CD8-positive, alpha-beta memory T cell (primary cell): ENCODE measurements around the gene LRRC2. TPM values are rescaled to one million over a fixed set of nuclear protein-coding genes. Genes with fewer than 3 reads are reported as not detected.

ENCODE experiments used
- CTCF ChIA-PET: fragments of 350-600 bp; sonication (Branson Sonifier 250); formaldehyde crosslinking; loops from one replicate; lab custom pipeline; 2021; ENCODE audit warnings: antibody characterized with exemption; lab: Charles Lee
- POLR2A ChIA-PET: fragments of 350-600 bp; sonication (Branson Sonifier 250); formaldehyde crosslinking; loops from one replicate; lab custom pipeline; 2021; ENCODE audit warnings: antibody characterized with exemption; lab: Charles Lee
- DNase-seq, 5 donors: peaks; one replicate each; pipeline versions ENCODE4 v3.0.0 to v3.0.0-alpha.2; 2020 to 2022; ENCODE audit warnings: mixed read lengths in 1 of 5
- H3K27ac ChIP-seq: one replicate; pipeline ENCODE4 v1.7.0; 2013; ENCODE audit warnings: low read depth, mild to moderate bottlenecking, low read length, moderate library complexity
- H3K27me3 ChIP-seq: 2 replicates; pipeline ENCODE4 v1.7.0; 2013; ENCODE audit warnings: low read length, mild to moderate bottlenecking; ENCODE audit not compliant: insufficient read depth, poor library complexity, severe bottlenecking
- H3K36me3 ChIP-seq: 2 replicates; pipeline ENCODE4 v1.7.0; 2013; ENCODE audit warnings: mild to moderate bottlenecking, low read length, moderate library complexity; ENCODE audit not compliant: insufficient read depth
- H3K4me1 ChIP-seq: 2 replicates; pipeline ENCODE4 v1.7.0; 2013; ENCODE audit warnings: mild to moderate bottlenecking, low read length, moderate library complexity; ENCODE audit not compliant: insufficient read depth
- H3K4me3 ChIP-seq: 2 replicates; pipeline ENCODE4 v1.7.0; 2013; ENCODE audit warnings: mild to moderate bottlenecking, low read length
- H3K9me3 ChIP-seq: 2 replicates; pipeline ENCODE4 v1.7.0; 2013; ENCODE audit warnings: mild to moderate bottlenecking, low read length
- H3K27ac Mint-ChIP-seq, 8 donors: one replicate each; pipeline ENCODE4 v1.8.0; 2020 to 2021; ENCODE audit warnings: mixed read lengths in 8 of 8, mild to moderate bottlenecking in 6 of 8, inconsistent platforms in 3 of 8, moderate library complexity in 3 of 8
- H3K27me3 Mint-ChIP-seq, 2 donors: one replicate each; pipeline ENCODE4 v1.8.0; 2020 to 2021; ENCODE audit warnings: mixed read lengths in 2 of 2, mild to moderate bottlenecking in 1 of 2, moderate library complexity in 1 of 2
- H3K36me3 Mint-ChIP-seq, 3 donors: one replicate each; pipeline ENCODE4 v1.8.0; 2020 to 2021; ENCODE audit warnings: mixed read lengths in 3 of 3, inconsistent platforms in 1 of 3, mild to moderate bottlenecking in 1 of 3
- H3K4me1 Mint-ChIP-seq, 3 donors: one replicate each; pipeline ENCODE4 v1.8.0; 2020 to 2021; ENCODE audit warnings: mixed read lengths in 3 of 3, inconsistent platforms in 1 of 3, mild to moderate bottlenecking in 1 of 3
- H3K4me3 Mint-ChIP-seq, 7 donors: one replicate each; pipeline ENCODE4 v1.8.0; 2020 to 2021; ENCODE audit warnings: mixed read lengths in 7 of 7, mild to moderate bottlenecking in 6 of 7, moderate library complexity in 4 of 7, inconsistent platforms in 2 of 7
- H3K9me3 Mint-ChIP-seq, 5 donors: one replicate each; pipeline ENCODE4 v1.8.0; 2020 to 2022; ENCODE audit warnings: mixed read lengths in 5 of 5, mild to moderate bottlenecking in 3 of 5, moderate library complexity in 2 of 5, inconsistent platforms in 1 of 5
- polyA plus RNA-seq: library from polyadenylated mRNA; unstranded; fragments of 300-500 nt; fragmentation: Illumina TruSeq; gene quantifications from one replicate; pipeline ENCODE4 v1.2.3, GENCODE V29; 2021
- total RNA-seq, 2 experiments: library from RNA; stranded (reverse); gene quantifications; one replicate each; pipeline ENCODE4 v1.2.3, GENCODE V29; 2021

LRRC2 gene
- total and polyA plus RNA-seq, 3 experiments from 2014 or later: 0.04 TPM; not detected in 1

DNA sequence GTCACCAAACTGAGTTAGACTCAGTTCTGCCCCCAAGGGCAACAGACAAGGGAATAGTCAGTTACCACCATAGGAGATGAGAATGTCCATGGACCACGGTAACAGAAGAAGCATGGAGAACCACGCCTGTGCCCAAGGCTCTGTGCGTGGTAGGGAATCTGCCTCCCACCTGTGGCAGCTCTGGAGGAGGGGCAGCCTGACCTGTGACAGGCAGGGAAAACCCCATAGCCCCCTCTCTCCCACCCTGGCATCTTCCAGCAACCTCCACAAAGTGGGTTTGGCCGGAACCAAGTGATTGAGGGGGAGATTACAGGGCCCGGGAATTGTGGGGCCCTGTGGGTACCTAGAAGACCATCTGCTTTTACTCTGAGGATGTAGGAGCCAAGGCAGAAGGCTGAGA, 87.1 kb downstream of the LRRC2 start:
- Mint-ChIP-seq H3K27ac (no peak overlapping the region), H3K27me3 (peaks cover 6 to 37% of the 10 kb centered on the region in 2 donors), H3K9me3 (peaks cover 8 to 17% (median 15%) of the 10 kb centered on the region in 5 donors), H3K4me3 (no peak overlapping the region), H3K36me3 (peaks cover 0 to 15% (median 0%) of the 10 kb centered on the region in 3 donors), H3K4me1 (no peaks in the 10 kb centered on the region)
- H3K9me3 ChIP-seq: no peaks in the 10 kb centered on the region
- DNase-seq: no peak
- CTCF ChIA-PET: no interaction called here
- no peaks in the 10 kb centered on the region for H3K36me3 ChIP-seq
- H3K27me3 ChIP-seq: no peaks in the 10 kb centered on the region
- H3K4me3 ChIP-seq: no peak overlapping the region
- POLR2A ChIA-PET: no interaction called here
- H3K4me1 ChIP-seq: no peaks in the 10 kb centered on the region
- H3K27ac ChIP-seq: no peak overlapping the region

- no peaks in the 10 kb centered on the region for H3K4me1 Mint-ChIP-seq
- CTCF ChIA-PET: interaction anchor here (3.5 kb wide), 1 partner anchor 11 kb away, joined by 15 read pairs; no protein-coding TSS in a partner anchor
These were observed 87.8 kb downstream of the LRRC2 start for GRCh38 chr3:46478341-46478740.

GRCh38 chr3:46477756-46478155, 88.3 kb downstream of the LRRC2 start:
- no peaks in the 10 kb centered on the region for H3K4me1 Mint-ChIP-seq
- ChIA-PET CTCF (interaction anchor here (3.5 kb wide), 1 partner anchor 11 kb away, joined by 15 read pairs; no protein-coding TSS in a partner anchor), POLR2A (no interaction called here)
- H3K36me3 Mint-ChIP-seq: peaks cover 0 to 15% (median 0%) of the 10 kb centered on the region in 3 donors
- Histone ChIP-seq H3K27me3 (no peaks in the 10 kb centered on the region), H3K9me3 (no peaks in the 10 kb centered on the region), H3K36me3 (no peaks in the 10 kb centered on the region), H3K27ac (no peak overlapping the region), H3K4me1 (no peaks in the 10 kb centered on the region), H3K4me3 (no peak overlapping the region)
- H3K9me3 Mint-ChIP-seq: peaks cover 8 to 17% (median 15%) of the 10 kb centered on the region in 5 donors
- no peak overlapping the region for H3K4me3 Mint-ChIP-seq
- DNase-seq: no peak
- no peak overlapping the region for H3K27ac Mint-ChIP-seq
- H3K27me3 Mint-ChIP-seq: peaks cover 6 to 47% of the 10 kb centered on the region in 2 donors

More at GRCh38 chr3:46478341-46478740, 87.8 kb downstream of the LRRC2 start:
- H3K36me3 ChIP-seq: no peaks in the 10 kb centered on the region
- H3K27ac ChIP-seq: no peak overlapping the region
- H3K27me3 ChIP-seq: no peaks in the 10 kb centered on the region
- Mint-ChIP-seq H3K27ac (no peak overlapping the region), H3K9me3 (peaks cover 8 to 17% (median 15%) of the 10 kb centered on the region in 5 donors), H3K36me3 (peaks cover 0 to 15% (median 0%) of the 10 kb centered on the region in 3 donors), H3K4me3 (no peak overlapping the region), H3K27me3 (peaks cover 6 to 41% of the 10 kb centered on the region in 2 donors)
- no peaks in the 10 kb centered on the region for H3K4me1 ChIP-seq
- H3K9me3 ChIP-seq: no peaks in the 10 kb centered on the region
- DNase-seq: no peak
- H3K4me3 ChIP-seq: no peak overlapping the region
- POLR2A ChIA-PET: no interaction called here

- Mint-ChIP-seq H3K27me3 (peaks cover 6 to 48% of the 10 kb centered on the region in 2 donors), H3K36me3 (peaks cover 0 to 15% (median 0%) of the 10 kb centered on the region in 3 donors), H3K4me3 (no peak overlapping the region), H3K27ac (no peak overlapping the region), H3K9me3 (peaks cover 8 to 17% (median 15%) of the 10 kb centered on the region in 5 donors), H3K4me1 (no peaks in the 10 kb centered on the region)
- Histone ChIP-seq H3K4me3 (no peak overlapping the region), H3K4me1 (no peaks in the 10 kb centered on the region), H3K27me3 (no peaks in the 10 kb centered on the region), H3K27ac (no peak overlapping the region), H3K9me3 (no peaks in the 10 kb centered on the region), H3K36me3 (no peaks in the 10 kb centered on the region)
- CTCF ChIA-PET: interaction anchor here (3.5 kb wide), 1 partner anchor 12 kb away, joined by 15 read pairs; no protein-coding TSS in a partner anchor
- POLR2A ChIA-PET: no interaction called here
- DNase-seq: no peak
These were observed 89.0 kb downstream of the LRRC2 start for GRCh38 chr3:46477145-46477544.

GRCh38 chr3:46472736-46473135, 93.4 kb downstream of the LRRC2 start:
- POLR2A ChIA-PET: no interaction called here
- no peak for DNase-seq

GRCh38 chr3:46471371-46471914, 94.7 kb downstream of the LRRC2 start:
- Mint-ChIP-seq H3K4me1 (no peaks in the 10 kb centered on the region), H3K36me3 (peaks cover 0 to 15% (median 0%) of the 10 kb centered on the region in 3 donors), H3K9me3 (peaks cover 8 to 17% (median 15%) of the 10 kb centered on the region in 5 donors), H3K27ac (no peak overlapping the region), H3K27me3 (peaks cover 6 to 15% of the 10 kb centered on the region in 2 donors), H3K4me3 (no peak overlapping the region)
- H3K36me3 ChIP-seq: no peaks in the 10 kb centered on the region
- ChIA-PET POLR2A (no interaction called here), CTCF (interaction anchor here (1.0 kb wide), 1 partner anchor 87 kb away, joined by 3 read pairs; no protein-coding TSS in a partner anchor)
- DNase-seq: no peak
- no peak overlapping the region for H3K27ac ChIP-seq
- H3K9me3 ChIP-seq: no peaks in the 10 kb centered on the region
- no peaks in the 10 kb centered on the region for H3K4me1 ChIP-seq
- no peaks in the 10 kb centered on the region for H3K27me3 ChIP-seq
- no peak overlapping the region for H3K4me3 ChIP-seq

More at GRCh38 chr3:46472736-46473135, 93.4 kb downstream of the LRRC2 start:
- CTCF ChIA-PET: interaction anchor here (0.9 kb wide), 1 partner anchor 16 kb away, joined by 4 read pairs; no protein-coding TSS in a partner anchor
- H3K36me3 ChIP-seq: no peaks in the 10 kb centered on the region
- H3K4me1 ChIP-seq: no peaks in the 10 kb centered on the region
- Mint-ChIP-seq H3K36me3 (peaks cover 0 to 15% (median 0%) of the 10 kb centered on the region in 3 donors), H3K9me3 (peaks cover 8 to 17% (median 15%) of the 10 kb centered on the region in 5 donors), H3K27ac (no peak overlapping the region), H3K4me1 (no peaks in the 10 kb centered on the region), H3K27me3 (peaks cover 7 to 23% of the 10 kb centered on the region in 2 donors), H3K4me3 (no peak overlapping the region)
- H3K4me3 ChIP-seq: no peak overlapping the region
- H3K9me3 ChIP-seq: no peaks in the 10 kb centered on the region
- no peaks in the 10 kb centered on the region for H3K27me3 ChIP-seq
- no peak overlapping the region for H3K27ac ChIP-seq

GRCh38 chr3:46470831-46471230, 95.3 kb downstream of the LRRC2 start:
- Mint-ChIP-seq H3K27ac (no peak overlapping the region), H3K9me3 (peaks cover 8 to 16% (median 15%) of the 10 kb centered on the region in 5 donors), H3K27me3 (peaks cover 11 to 16% of the 10 kb centered on the region in 2 donors), H3K4me3 (no peak overlapping the region), H3K4me1 (no peaks in the 10 kb centered on the region), H3K36me3 (peaks cover 0 to 15% (median 0%) of the 10 kb centered on the region in 3 donors)
- ChIA-PET POLR2A (no interaction called here), CTCF (interaction anchor here (2.6 kb wide), 1 partner anchor 18 kb away, joined by 12 read pairs; no protein-coding TSS in a partner anchor)
- Histone ChIP-seq H3K4me1 (no peaks in the 10 kb centered on the region), H3K27me3 (no peaks in the 10 kb centered on the region), H3K36me3 (no peaks in the 10 kb centered on the region), H3K27ac (no peak overlapping the region), H3K4me3 (no peak overlapping the region), H3K9me3 (no peaks in the 10 kb centered on the region)
- no peak for DNase-seq

DNA sequence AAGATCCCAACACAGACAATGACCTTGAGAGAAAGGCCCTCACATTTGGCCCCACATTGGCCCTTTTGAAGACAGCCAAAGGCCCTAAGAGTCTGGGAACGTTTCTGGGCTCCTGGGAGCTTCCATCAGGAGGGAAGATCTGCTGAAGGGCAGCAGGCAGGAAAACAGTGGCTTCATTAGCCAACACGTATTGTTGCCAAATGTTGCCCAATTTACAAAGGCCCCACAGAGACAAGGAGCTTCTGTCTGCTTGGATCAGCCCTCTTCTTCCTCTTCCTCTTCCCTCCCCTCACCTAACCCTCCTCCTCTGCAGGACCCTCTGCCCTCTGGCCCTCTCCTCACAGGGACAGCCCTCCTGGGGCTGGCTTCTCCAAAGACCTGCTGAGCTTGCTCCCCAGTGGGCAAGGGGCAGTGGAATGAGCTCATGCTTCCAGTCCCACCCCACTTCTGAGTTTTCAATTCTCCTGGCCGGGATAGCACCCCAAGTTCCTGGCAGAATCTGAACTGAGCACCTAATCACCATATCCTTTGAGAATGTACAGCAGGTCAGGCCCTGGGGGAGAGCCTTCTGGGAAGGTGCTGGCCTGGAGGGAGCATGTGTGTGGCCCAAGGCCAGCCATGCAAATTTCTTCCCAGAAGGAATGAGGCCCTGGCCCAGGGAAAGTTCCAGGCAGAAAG, 96.3 kb downstream of the LRRC2 start:
- peaks cover 2 to 9% (median 6%) of the 10 kb centered on the region in 5 donors for H3K9me3 Mint-ChIP-seq
- Histone ChIP-seq H3K9me3 (no peaks in the 10 kb centered on the region), H3K27me3 (peaks cover 6% of the 10 kb centered on the region), H3K4me1 (no peaks in the 10 kb centered on the region), H3K27ac (no peak overlapping the region), H3K4me3 (no peak overlapping the region), H3K36me3 (no peaks in the 10 kb centered on the region)
- POLR2A ChIA-PET: no interaction called here
- H3K27me3 Mint-ChIP-seq: peaks cover 20 to 27% of the 10 kb centered on the region in 2 donors
- CTCF ChIA-PET: interaction anchor here (2.6 kb wide), 1 partner anchor 19 kb away, joined by 12 read pairs; no protein-coding TSS in a partner anchor
- H3K36me3 Mint-ChIP-seq: peaks cover 0 to 5% (median 0%) of the 10 kb centered on the region in 3 donors
- DNase-seq: no peak
- no peak overlapping the region for H3K4me3 Mint-ChIP-seq
- peaks cover 0 to 3% (median 0%) of the 10 kb centered on the region in 3 donors for H3K4me1 Mint-ChIP-seq
- H3K27ac Mint-ChIP-seq: no peak overlapping the region
